ENCODE measurements around the gene SCAI. TPM values are rescaled to one million over a fixed set of nuclear protein-coding genes. Genes with fewer than 3 reads are reported as not detected.
"Not testable (repeated sequence)": the region's sequence is repeated elsewhere in the genome, so short reads cannot be mapped to it uniquely, and the experiment has no call there.

The SCAI gene
- total RNA-seq, 4 donors from 2014 or later = 5.6 to 10.4 (median 7.8) TPM

DNA sequence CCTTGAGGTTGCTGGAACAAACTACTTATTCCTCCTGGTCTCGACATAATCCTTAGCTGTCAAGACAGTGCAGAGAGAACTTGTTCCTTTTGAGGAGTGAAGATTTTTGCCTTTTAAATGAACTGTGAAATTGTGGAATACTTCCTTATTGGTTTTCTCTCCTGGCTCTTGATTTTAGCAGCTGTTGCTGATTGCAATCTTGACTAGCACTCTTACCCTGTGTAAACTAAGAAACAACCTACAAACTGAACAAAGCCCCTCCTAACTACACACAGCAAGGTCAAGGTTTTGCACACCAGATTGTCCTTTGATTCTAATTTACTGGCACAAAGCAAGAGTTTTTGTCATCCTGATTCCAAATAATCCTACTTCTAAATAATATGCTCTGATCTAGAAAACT, 118.4 kb downstream of the SCAI start:
- Histone ChIP-seq H3K9me3 (no peaks in the 10 kb centered on the region), H3K4me3 (no peak overlapping the region), H3K36me3 (peaks cover 0 to 45% (median 23%) of the 10 kb centered on the region in 4 donors), H3K27me3 (no peaks in the 10 kb centered on the region), H3K4me1 (no peaks in the 10 kb centered on the region), H3K27ac (replicated peaks in 1 of 4) (no peak overlapping the region)
- TF ChIP-seq, protein P1, sequence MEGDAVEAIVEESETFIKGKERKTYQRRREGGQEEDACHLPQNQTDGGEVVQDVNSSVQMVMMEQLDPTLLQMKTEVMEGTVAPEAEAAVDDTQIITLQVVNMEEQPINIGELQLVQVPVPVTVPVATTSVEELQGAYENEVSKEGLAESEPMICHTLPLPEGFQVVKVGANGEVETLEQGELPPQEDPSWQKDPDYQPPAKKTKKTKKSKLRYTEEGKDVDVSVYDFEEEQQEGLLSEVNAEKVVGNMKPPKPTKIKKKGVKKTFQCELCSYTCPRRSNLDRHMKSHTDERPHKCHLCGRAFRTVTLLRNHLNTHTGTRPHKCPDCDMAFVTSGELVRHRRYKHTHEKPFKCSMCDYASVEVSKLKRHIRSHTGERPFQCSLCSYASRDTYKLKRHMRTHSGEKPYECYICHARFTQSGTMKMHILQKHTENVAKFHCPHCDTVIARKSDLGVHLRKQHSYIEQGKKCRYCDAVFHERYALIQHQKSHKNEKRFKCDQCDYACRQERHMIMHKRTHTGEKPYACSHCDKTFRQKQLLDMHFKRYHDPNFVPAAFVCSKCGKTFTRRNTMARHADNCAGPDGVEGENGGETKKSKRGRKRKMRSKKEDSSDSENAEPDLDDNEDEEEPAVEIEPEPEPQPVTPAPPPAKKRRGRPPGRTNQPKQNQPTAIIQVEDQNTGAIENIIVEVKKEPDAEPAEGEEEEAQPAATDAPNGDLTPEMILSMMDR (IDR thresholded peaks at IDR 0.05) = no peak
- TF ChIP-seq POLR2AphosphoS5 (IDR thresholded peaks at IDR 0.05) (no peak), POLR2A (IDR thresholded peaks at IDR 0.05; ENCODE audit: low read depth) (no peak), EP300 (IDR thresholded peaks at IDR 0.05) (no peak)
- whole genome bisulfite sequencing = 94% methylated on average over 1 of the region's 1 CpG
- intact Hi-C loops (cut with DNase I) = no loop called here
- no peak for DNase-seq (ENCODE audit: extremely low spot score)

DNA sequence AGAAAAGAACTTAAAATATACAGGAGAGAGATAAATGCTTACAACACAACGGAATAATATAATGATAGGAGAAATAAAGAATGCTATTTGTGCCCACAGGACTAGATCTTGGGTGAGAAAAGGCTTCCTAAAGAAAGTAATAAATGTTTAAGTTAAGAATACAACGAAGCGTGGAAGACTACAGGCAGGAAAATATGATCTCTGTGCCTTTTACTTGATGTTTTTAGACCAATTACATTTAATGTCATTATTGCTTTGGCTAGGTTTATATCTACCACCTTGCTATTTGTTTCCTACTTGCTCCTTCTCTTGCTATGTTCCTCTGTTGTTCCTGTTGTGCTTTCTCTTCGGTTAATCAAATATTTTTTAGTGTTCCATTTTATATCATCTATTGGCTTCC, 122.3 kb downstream of the SCAI start:
- no peaks in the 10 kb centered on the region for H3K27me3 ChIP-seq
- H3K36me3 ChIP-seq = peaks cover 10 to 36% (median 27%) of the 10 kb centered on the region in 4 donors
- intact Hi-C loops (cut with DNase I) = no loop called here
- H3K4me3 ChIP-seq = no peak overlapping the region
- no peak for TF ChIP-seq POLR2AphosphoS5 (IDR thresholded peaks at IDR 0.05)
- TF ChIP-seq, protein P1 (IDR thresholded peaks at IDR 0.05) = no peak
- no peak for TF ChIP-seq EP300 (IDR thresholded peaks at IDR 0.05)
- TF ChIP-seq POLR2A (IDR thresholded peaks at IDR 0.05; ENCODE audit: low read depth) = no peak
- H3K4me1 ChIP-seq = no peaks in the 10 kb centered on the region
- no peak overlapping the region for H3K27ac ChIP-seq (replicated peaks in 1 of 4)
- WGBS = 97% methylated on average over 4 of the region's 4 CpGs
- no peaks in the 10 kb centered on the region for H3K9me3 ChIP-seq
- DNase-seq (ENCODE audit: extremely low spot score) = no peak

- H3K27ac ChIP-seq (replicated peaks in 1 of 4); H3K27me3 ChIP-seq; H3K9me3 ChIP-seq; intact Hi-C loops (cut with DNase I); DNase-seq (ENCODE audit: extremely low spot score); H3K4me1 ChIP-seq; H3K4me3 ChIP-seq: not testable (repeated sequence)
- WGBS = 97% methylated on average over 5 of the region's 5 CpGs
- peaks cover 10 to 19% (median 13%) of the 10 kb centered on the region in 4 donors for H3K36me3 ChIP-seq
Observed at GRCh38 chr9:125015655-125016054, 127.7 kb downstream of the SCAI start.

DNA sequence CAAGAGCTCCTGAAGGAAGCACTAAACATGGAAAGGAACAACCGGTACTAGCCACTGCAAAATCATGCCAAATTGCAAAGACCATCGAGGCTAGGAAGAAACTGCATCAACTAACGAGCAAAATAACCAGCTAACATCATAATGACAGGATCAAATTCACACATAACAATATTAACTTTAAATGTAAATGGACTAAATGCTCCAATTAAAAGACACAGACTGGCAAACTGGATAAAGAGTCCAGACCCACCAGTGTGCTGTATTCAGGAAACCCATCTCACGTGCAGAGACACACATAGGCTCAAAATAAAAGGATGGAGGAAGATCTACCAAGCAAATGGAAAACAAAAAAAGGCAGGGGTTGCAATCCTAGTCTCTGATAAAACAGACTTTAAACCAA, 131.3 kb downstream of the SCAI start:
- H3K27ac ChIP-seq (replicated peaks in 1 of 4); H3K9me3 ChIP-seq; H3K4me1 ChIP-seq; H3K27me3 ChIP-seq; H3K4me3 ChIP-seq; DNase-seq (ENCODE audit: extremely low spot score); intact Hi-C loops (cut with DNase I): not testable (repeated sequence)
- WGBS = 80% methylated on average over 1 of the region's 4 CpGs
- H3K36me3 ChIP-seq = peaks cover 0 to 16% (median 5%) of the 10 kb centered on the region in 4 donors

- Histone ChIP-seq H3K4me3 (no peak overlapping the region), H3K4me1 (no peaks in the 10 kb centered on the region), H3K27me3 (no peaks in the 10 kb centered on the region), H3K27ac (replicated peaks in 1 of 4) (no peak overlapping the region), H3K36me3 (peaks cover 0 to 16% (median 5%) of the 10 kb centered on the region in 4 donors), H3K9me3 (no peaks in the 10 kb centered on the region)
- TF ChIP-seq POLR2A (IDR thresholded peaks at IDR 0.05; ENCODE audit: low read depth) (no peak), EP300 (IDR thresholded peaks at IDR 0.05) (no peak), POLR2AphosphoS5 (IDR thresholded peaks at IDR 0.05) (no peak)
- TF ChIP-seq, protein P1 (IDR thresholded peaks at IDR 0.05) = no peak
- whole genome bisulfite sequencing = 100% methylated on average over 2 of the region's 2 CpGs
- no peak for DNase-seq (ENCODE audit: extremely low spot score)
- intact Hi-C loops (cut with DNase I) = no loop called here
Observed at GRCh38 chr9:125008599-125008998, 134.7 kb downstream of the SCAI start.

DNA sequence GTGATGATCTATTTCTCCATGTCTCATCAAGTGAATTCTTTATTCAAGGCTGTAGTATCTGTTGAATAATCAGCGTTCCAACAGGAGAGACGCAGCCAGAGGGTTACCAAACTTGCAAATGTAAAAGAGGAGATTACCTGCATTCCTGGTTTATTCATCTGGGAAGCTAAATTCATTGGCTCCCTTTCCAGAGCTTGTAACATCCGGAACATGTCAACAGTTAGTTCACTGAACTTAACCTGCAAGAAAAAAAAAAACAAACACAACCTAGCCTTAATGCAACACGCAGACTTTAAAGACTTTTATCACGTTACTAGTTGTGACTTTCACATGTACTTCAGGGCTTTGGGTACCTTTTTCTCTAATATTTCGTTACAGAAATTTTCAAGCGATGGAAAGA, 140.0 kb downstream of the SCAI start:
- Histone ChIP-seq H3K4me1 (no peaks in the 10 kb centered on the region), H3K27me3 (no peaks in the 10 kb centered on the region), H3K36me3 (peaks cover 2 to 35% (median 17%) of the 10 kb centered on the region in 4 donors), H3K9me3 (no peaks in the 10 kb centered on the region), H3K27ac (replicated peaks in 1 of 4) (no peak overlapping the region), H3K4me3 (no peak overlapping the region)
- no peak for DNase-seq (ENCODE audit: extremely low spot score)
- intact Hi-C loops (cut with DNase I) = no loop called here
- no peak for TF ChIP-seq EP300 (IDR thresholded peaks at IDR 0.05)
- TF ChIP-seq POLR2AphosphoS5 (IDR thresholded peaks at IDR 0.05) = no peak
- no peak for TF ChIP-seq POLR2A (IDR thresholded peaks at IDR 0.05; ENCODE audit: low read depth)
- TF ChIP-seq, protein P1 (IDR thresholded peaks at IDR 0.05) = no peak
- WGBS = 91% methylated on average over 7 of the region's 7 CpGs
